SK-N-SH (cell line): Measurements from ENCODE around the gene GRIN1.

Source experiments
- EZH2phosphoT487 ChIP-seq: fragments of 200-600 bp; sonication (generic); IDR thresholded peaks from 2 replicates; pipeline ENCODE4 v1.6.1; 2017; ENCODE audit warnings: low read depth, mixed run types, mild to moderate bottlenecking, antibody characterized with exemption, moderate library complexity, borderline replicate concordance
- GATA2 ChIP-seq: sonication (generic); formaldehyde crosslinking; IDR thresholded peaks from 2 replicates; pipeline ENCODE4 v1.5.0; 2020; ENCODE audit warnings: mild to moderate bottlenecking, missing genetic modification reagents
- RCOR1 ChIP-seq: fragments of 150-350 bp; IDR thresholded peaks from 2 replicates; pipeline ENCODE4 v1.6.1; 2017; ENCODE audit warnings: antibody characterized with exemption, low read length
- TF ChIP-seq, protein P1 (sequence below): IDR thresholded peaks from 2 replicates; pipeline ENCODE4 v1.6.1; 2012; ENCODE audit warnings: mild to moderate bottlenecking, low read depth, low read length, moderate library complexity
- TF ChIP-seq, protein P2 (sequence below): fragments of 200-600 bp; sonication (generic); IDR thresholded peaks from 2 replicates; pipeline ENCODE4 v1.6.1; 2017; ENCODE audit warnings: antibody characterized with exemption, mild to moderate bottlenecking, moderate library complexity
- TF ChIP-seq, protein P3 (sequence below): IDR thresholded peaks from 2 replicates; pipeline ENCODE4 v1.4.0; 2012; ENCODE audit warnings: low read depth, borderline replicate concordance

- TF ChIP-seq RCOR1 (no peak), GATA2 (CRISPR knock-in tag) (no peak), EZH2phosphoT487 (no peak)
- TF ChIP-seq, protein P1, sequence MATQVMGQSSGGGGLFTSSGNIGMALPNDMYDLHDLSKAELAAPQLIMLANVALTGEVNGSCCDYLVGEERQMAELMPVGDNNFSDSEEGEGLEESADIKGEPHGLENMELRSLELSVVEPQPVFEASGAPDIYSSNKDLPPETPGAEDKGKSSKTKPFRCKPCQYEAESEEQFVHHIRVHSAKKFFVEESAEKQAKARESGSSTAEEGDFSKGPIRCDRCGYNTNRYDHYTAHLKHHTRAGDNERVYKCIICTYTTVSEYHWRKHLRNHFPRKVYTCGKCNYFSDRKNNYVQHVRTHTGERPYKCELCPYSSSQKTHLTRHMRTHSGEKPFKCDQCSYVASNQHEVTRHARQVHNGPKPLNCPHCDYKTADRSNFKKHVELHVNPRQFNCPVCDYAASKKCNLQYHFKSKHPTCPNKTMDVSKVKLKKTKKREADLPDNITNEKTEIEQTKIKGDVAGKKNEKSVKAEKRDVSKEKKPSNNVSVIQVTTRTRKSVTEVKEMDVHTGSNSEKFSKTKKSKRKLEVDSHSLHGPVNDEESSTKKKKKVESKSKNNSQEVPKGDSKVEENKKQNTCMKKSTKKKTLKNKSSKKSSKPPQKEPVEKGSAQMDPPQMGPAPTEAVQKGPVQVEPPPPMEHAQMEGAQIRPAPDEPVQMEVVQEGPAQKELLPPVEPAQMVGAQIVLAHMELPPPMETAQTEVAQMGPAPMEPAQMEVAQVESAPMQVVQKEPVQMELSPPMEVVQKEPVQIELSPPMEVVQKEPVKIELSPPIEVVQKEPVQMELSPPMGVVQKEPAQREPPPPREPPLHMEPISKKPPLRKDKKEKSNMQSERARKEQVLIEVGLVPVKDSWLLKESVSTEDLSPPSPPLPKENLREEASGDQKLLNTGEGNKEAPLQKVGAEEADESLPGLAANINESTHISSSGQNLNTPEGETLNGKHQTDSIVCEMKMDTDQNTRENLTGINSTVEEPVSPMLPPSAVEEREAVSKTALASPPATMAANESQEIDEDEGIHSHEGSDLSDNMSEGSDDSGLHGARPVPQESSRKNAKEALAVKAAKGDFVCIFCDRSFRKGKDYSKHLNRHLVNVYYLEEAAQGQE, result no peak
- TF ChIP-seq, protein P2, sequence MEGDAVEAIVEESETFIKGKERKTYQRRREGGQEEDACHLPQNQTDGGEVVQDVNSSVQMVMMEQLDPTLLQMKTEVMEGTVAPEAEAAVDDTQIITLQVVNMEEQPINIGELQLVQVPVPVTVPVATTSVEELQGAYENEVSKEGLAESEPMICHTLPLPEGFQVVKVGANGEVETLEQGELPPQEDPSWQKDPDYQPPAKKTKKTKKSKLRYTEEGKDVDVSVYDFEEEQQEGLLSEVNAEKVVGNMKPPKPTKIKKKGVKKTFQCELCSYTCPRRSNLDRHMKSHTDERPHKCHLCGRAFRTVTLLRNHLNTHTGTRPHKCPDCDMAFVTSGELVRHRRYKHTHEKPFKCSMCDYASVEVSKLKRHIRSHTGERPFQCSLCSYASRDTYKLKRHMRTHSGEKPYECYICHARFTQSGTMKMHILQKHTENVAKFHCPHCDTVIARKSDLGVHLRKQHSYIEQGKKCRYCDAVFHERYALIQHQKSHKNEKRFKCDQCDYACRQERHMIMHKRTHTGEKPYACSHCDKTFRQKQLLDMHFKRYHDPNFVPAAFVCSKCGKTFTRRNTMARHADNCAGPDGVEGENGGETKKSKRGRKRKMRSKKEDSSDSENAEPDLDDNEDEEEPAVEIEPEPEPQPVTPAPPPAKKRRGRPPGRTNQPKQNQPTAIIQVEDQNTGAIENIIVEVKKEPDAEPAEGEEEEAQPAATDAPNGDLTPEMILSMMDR, result peak; percentile 24; the same call in 1 of the 2 replicates
- TF ChIP-seq, protein P3, sequence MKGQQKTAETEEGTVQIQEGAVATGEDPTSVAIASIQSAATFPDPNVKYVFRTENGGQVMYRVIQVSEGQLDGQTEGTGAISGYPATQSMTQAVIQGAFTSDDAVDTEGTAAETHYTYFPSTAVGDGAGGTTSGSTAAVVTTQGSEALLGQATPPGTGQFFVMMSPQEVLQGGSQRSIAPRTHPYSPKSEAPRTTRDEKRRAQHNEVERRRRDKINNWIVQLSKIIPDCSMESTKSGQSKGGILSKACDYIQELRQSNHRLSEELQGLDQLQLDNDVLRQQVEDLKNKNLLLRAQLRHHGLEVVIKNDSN, result no peak
These were observed 74.5 kb downstream of the GRIN1 start for GRCh38 chr9:137213160-137214060.
